K562 (cell line): ENCODE measurements around the gene DDOST. TPM values are rescaled to one million over a fixed set of nuclear protein-coding genes. Genes with fewer than 3 reads are reported as not detected.

Experiments used
- ARID1B ChIP-seq: fragments of 450-650 bp; IDR thresholded peaks from 2 replicates; pipeline ENCODE4 v1.6.1; 2016; ENCODE audit warnings: antibody characterized with exemption, mild to moderate bottlenecking, inconsistent platforms
- FOXK1 ChIP-seq: sonication (generic); formaldehyde crosslinking; IDR thresholded peaks from 2 replicates; pipeline ENCODE4 v1.8.0; 2022; ENCODE audit warnings: missing genetic modification reagents, mild to moderate bottlenecking, borderline replicate concordance
- HNRNPUL1 ChIP-seq: fragments of 200-400 bp; formaldehyde crosslinking; IDR thresholded peaks from 2 replicates; pipeline ENCODE4 v1.6.1; 2017; ENCODE audit warnings: low read length
- ID3 ChIP-seq, 2 experiments: fragments of 250-450 bp in 1 of 2; fragments of 450-650 bp in 1 of 2; sonication (Bioruptor Pico) in 1 of 2; IDR thresholded peaks; 2 replicates each; pipeline versions ENCODE4 v1.6.1 to v1.8.0; 2016 to 2021; ENCODE audit warnings: mild to moderate bottlenecking in 2 of 2, moderate library complexity in 2 of 2, missing compliant biosample characterization in 1 of 2, missing genetic modification characterization in 1 of 2
- KLF16 ChIP-seq: IDR thresholded peaks from 2 replicates; pipeline ENCODE4 v1.6.1; 2016; ENCODE audit warnings: antibody characterized with exemption
- MGA ChIP-seq: fragments of 450-650 bp; IDR thresholded peaks from 2 replicates; pipeline ENCODE4 v1.6.1; 2016; ENCODE audit warnings: mild to moderate bottlenecking, moderate library complexity
- MXD1 ChIP-seq: fragments of 250-450 bp; sonication (Bioruptor Pico); IDR thresholded peaks from 2 replicates; pipeline ENCODE4 v1.8.0; 2021; ENCODE audit warnings: borderline replicate concordance, mild to moderate bottlenecking, moderate library complexity; ENCODE audit not compliant: poor library complexity, severe bottlenecking
- NFRKB ChIP-seq: fragments of 450-650 bp; IDR thresholded peaks from 2 replicates; pipeline ENCODE4 v1.6.1; 2016; ENCODE audit warnings: low read depth
- PCBP1 ChIP-seq: fragments of 200-400 bp; formaldehyde crosslinking; IDR thresholded peaks from 2 replicates; pipeline ENCODE4 v1.6.1; 2018; ENCODE audit warnings: mild to moderate bottlenecking, low read depth, low read length; ENCODE audit not compliant: poor library complexity, severe bottlenecking
- SMARCE1 ChIP-seq: fragments of 450-650 bp; IDR thresholded peaks from 2 replicates; pipeline ENCODE4 v1.7.1; 2016; ENCODE audit warnings: mild to moderate bottlenecking
- TAF7 ChIP-seq: fragments of 450-650 bp; IDR thresholded peaks from 2 replicates; pipeline ENCODE4 v1.6.1; 2016; ENCODE audit warnings: missing genetic modification characterization, missing compliant biosample characterization
- TBP ChIP-seq: optimal IDR thresholded peaks from 2 replicates; pipeline ENCODE3; 2011; ENCODE audit warnings: low read depth, low read length, improper control_type of control experiment
- ZFX ChIP-seq: sonication (generic); formaldehyde crosslinking; IDR thresholded peaks from 2 replicates; pipeline ENCODE4 v1.8.0; 2022; ENCODE audit warnings: mild to moderate bottlenecking, missing genetic modification reagents, moderate library complexity
- polyA plus RNA-seq, 8 experiments: library from polyadenylated mRNA; depleted of rRNA in 4 of 8; stranded (reverse) in 5 of 8; unstranded in 3 of 8; fragments of >200 nt; fragmentation: Nextera tagmentation in 2 of 8; fragmentation: Illumina TruSeq in 1 of 8; extraction: Ambion mirVana in 2 of 8; extraction: Trizol in 1 of 8; gene quantifications; 2 replicates each; pipeline versions ENCODE4 v1.2.1 to v1.2.3, GENCODE V29; 2011 to 2014; ENCODE audit warnings: inconsistent platforms in 1 of 8, missing spikeins in 1 of 8
- total RNA-seq, 7 experiments: library from RNA; depleted of rRNA in 6 of 7; stranded (reverse); fragments of >200 nt in 6 of 7; fragmentation: Illumina TruSeq in 2 of 7; extraction: Trizol in 2 of 7; gene quantifications; 2 replicates each; pipeline versions ENCODE4 v1.2.1 to v1.2.3, GENCODE V29; 2011 to 2021; ENCODE audit warnings: low replicate concordance in 1 of 7

The DDOST gene
- total and polyA plus RNA-seq, 9 of the 15 experiments (the other 6 are each of a cell fraction or from before 2014, with no cell fraction given) = 173 to 306 (median 222) TPM

GRCh38 chr1:20696397-20697333 lies 35.5 kb upstream of the DDOST start (continued):
- 0 out of 2 replicates have a peak, but pooled peaks have one; percentile 20 for TF ChIP-seq TAF7 (tag)
- peak; percentile 22; the same call in 1 of the 2 replicates for TF ChIP-seq ARID1B
- TF ChIP-seq KLF16 = no peak
- TF ChIP-seq SMARCE1 = 0 out of 2 replicates have a peak, but pooled peaks have one; percentile 16
- TF ChIP-seq HNRNPUL1 = no peak
- TF ChIP-seq PCBP1 = peak; percentile 18
- peak; percentile 83 for TF ChIP-seq MGA
- 0 out of 2 replicates have a peak, but pooled peaks have one; percentile 38 for TF ChIP-seq FOXK1 (CRISPR knock-in tag)
- TF ChIP-seq ZFX (CRISPR knock-in tag) = peak; percentile 85
- TF ChIP-seq MXD1 (CRISPR knock-in tag) = no peak
- no peak for TF ChIP-seq TBP
- no peak for TF ChIP-seq NFRKB
- TF ChIP-seq ID3 (CRISPR knock-in tag; IDR thresholded peaks at IDR 0.05) = no peak
- TF ChIP-seq ID3 (tag; IDR thresholded peaks at IDR 0.05) = peak; percentile 34; the same call in 1 of the 2 replicates
